Measurements from ENCODE around the gene PDE1A. TPM values are rescaled to one million over a fixed set of nuclear protein-coding genes. Genes with fewer than 3 reads are reported as not detected.

PDE1A gene
- total RNA-seq, 1 donor from 2014 or later, result 1.9 TPM

GRCh38 chr2:182197529-182197928 is 229.3 kb downstream of the PDE1A start:
- H3K9me3 Mint-ChIP-seq, result no peaks in the 10 kb centered on the region
- no peak overlapping the region for H3K27ac Mint-ChIP-seq
- no peaks in the 10 kb centered on the region for H3K27me3 Mint-ChIP-seq (ENCODE audit: low read depth)
- peaks cover 1% of the 10 kb centered on the region for H3K4me1 Mint-ChIP-seq
- TF ChIP-seq CTCF (IDR thresholded peaks at IDR 0.05; ENCODE audit: unreplicated experiment), result no peak
- no peaks in the 10 kb centered on the region for H3K36me3 Mint-ChIP-seq
- DNase-seq (ENCODE audit: low spot score in 2 of 2, unreplicated experiment in 2 of 2), result no peak
- no peak overlapping the region for H3K4me3 Mint-ChIP-seq

GRCh38 chr2:182193291-182193690 is 233.5 kb downstream of the PDE1A start:
- no peaks in the 10 kb centered on the region for H3K36me3 Mint-ChIP-seq
- no peak overlapping the region for H3K27ac Mint-ChIP-seq
- H3K4me1 Mint-ChIP-seq, result peaks cover 1% of the 10 kb centered on the region
- H3K4me3 Mint-ChIP-seq, result no peak overlapping the region
- H3K27me3 Mint-ChIP-seq (ENCODE audit: low read depth), result no peaks in the 10 kb centered on the region
- no peak for TF ChIP-seq CTCF (IDR thresholded peaks at IDR 0.05; ENCODE audit: unreplicated experiment)
- no peaks in the 10 kb centered on the region for H3K9me3 Mint-ChIP-seq
- DNase-seq (ENCODE audit: low spot score in 2 of 2, unreplicated experiment in 2 of 2), result no peak

- no peak for DNase-seq (ENCODE audit: low spot score in 2 of 2, unreplicated experiment in 2 of 2)
- H3K27ac Mint-ChIP-seq, result no peak overlapping the region
- peaks cover 1% of the 10 kb centered on the region for H3K4me1 Mint-ChIP-seq
- H3K27me3 Mint-ChIP-seq (ENCODE audit: low read depth), result no peaks in the 10 kb centered on the region
- no peak for TF ChIP-seq CTCF (IDR thresholded peaks at IDR 0.05; ENCODE audit: unreplicated experiment)
- no peaks in the 10 kb centered on the region for H3K36me3 Mint-ChIP-seq
- no peak overlapping the region for H3K4me3 Mint-ChIP-seq
- H3K9me3 Mint-ChIP-seq, result no peaks in the 10 kb centered on the region
Observed at GRCh38 chr2:182191061-182191460, 235.8 kb downstream of the PDE1A start.

GRCh38 chr2:182187130-182187529 is 239.7 kb downstream of the PDE1A start:
- Mint-ChIP-seq H3K4me3 (no peak overlapping the region), H3K4me1 (no peaks in the 10 kb centered on the region), H3K27ac (no peak overlapping the region), H3K9me3 (peaks cover 17% of the 10 kb centered on the region), H3K27me3 (ENCODE audit: low read depth) (no peaks in the 10 kb centered on the region), H3K36me3 (peaks cover 7% of the 10 kb centered on the region)
- no peak for TF ChIP-seq CTCF (IDR thresholded peaks at IDR 0.05; ENCODE audit: unreplicated experiment)
- no peak for DNase-seq (ENCODE audit: low spot score in 2 of 2, unreplicated experiment in 2 of 2)

- H3K27me3 Mint-ChIP-seq (ENCODE audit: low read depth), result peaks cover 1% of the 10 kb centered on the region
- H3K4me1 Mint-ChIP-seq, result no peaks in the 10 kb centered on the region
- H3K36me3 Mint-ChIP-seq, result peaks cover 7% of the 10 kb centered on the region
- H3K4me3 Mint-ChIP-seq, result no peak overlapping the region
- no peak for DNase-seq (ENCODE audit: low spot score in 2 of 2, unreplicated experiment in 2 of 2)
- peaks cover 18% of the 10 kb centered on the region for H3K9me3 Mint-ChIP-seq
- TF ChIP-seq CTCF (IDR thresholded peaks at IDR 0.05; ENCODE audit: unreplicated experiment), result peak; percentile 99
- H3K27ac Mint-ChIP-seq, result no peak overlapping the region
Observed at GRCh38 chr2:182186132-182186735, 240.6 kb downstream of the PDE1A start.

GRCh38 chr2:182182436-182182835 is 244.4 kb downstream of the PDE1A start:
- Mint-ChIP-seq H3K4me3 (no peak overlapping the region), H3K27ac (no peak overlapping the region), H3K27me3 (ENCODE audit: low read depth) (peaks cover 3% of the 10 kb centered on the region), H3K4me1 (no peaks in the 10 kb centered on the region), H3K9me3 (peaks cover 19% of the 10 kb centered on the region), H3K36me3 (peaks cover 7% of the 10 kb centered on the region)
- DNase-seq (ENCODE audit: low spot score in 2 of 2, unreplicated experiment in 2 of 2), result no peak
- TF ChIP-seq CTCF (IDR thresholded peaks at IDR 0.05; ENCODE audit: unreplicated experiment), result no peak

All from mesothelial cell of epicardium (in vitro differentiated cells).